HUES64 (cell line): ENCODE data around the gene PTPRN2.

ENCODE experiments used
- H3K27ac ChIP-seq: 2 replicates; pipeline ENCODE4 v1.7.0; 2013; ENCODE audit warnings: low read depth, low read length, inconsistent platforms
- H3K27me3 ChIP-seq: 2 replicates; pipeline ENCODE4 v1.6.1; 2013; ENCODE audit warnings: mild to moderate bottlenecking, low read length; ENCODE audit not compliant: insufficient read depth
- H3K36me3 ChIP-seq: 2 replicates; pipeline ENCODE4 v1.6.1; 2013; ENCODE audit warnings: mild to moderate bottlenecking, low read length; ENCODE audit not compliant: insufficient read depth
- H3K4me1 ChIP-seq: 2 replicates; pipeline ENCODE4 v1.6.1; 2013; ENCODE audit warnings: mild to moderate bottlenecking, low read length, moderate library complexity; ENCODE audit not compliant: insufficient read depth
- H3K4me3 ChIP-seq: 2 replicates; pipeline ENCODE4 v1.5.1; 2013; ENCODE audit warnings: mild to moderate bottlenecking, low read length, moderate library complexity
- H3K9ac ChIP-seq: 2 replicates; pipeline ENCODE4 v1.6.1; 2013; ENCODE audit warnings: mild to moderate bottlenecking, low read depth, low read length
- H3K9me3 ChIP-seq: 2 replicates; pipeline ENCODE4 v1.6.1; 2013; ENCODE audit warnings: low read depth, low read length; ENCODE audit not compliant: insufficient read depth
- whole genome bisulfite sequencing: fragments of 150-250, 120-280 bp; methylation state at CpG from one replicate; pipeline ENCODE4 v1.1.7; 2013; ENCODE audit warnings: missing lambda C conversion rate; 5-methylcytosine and 5-hydroxymethylcytosine counted together

PTPRN2 gene

DNA sequence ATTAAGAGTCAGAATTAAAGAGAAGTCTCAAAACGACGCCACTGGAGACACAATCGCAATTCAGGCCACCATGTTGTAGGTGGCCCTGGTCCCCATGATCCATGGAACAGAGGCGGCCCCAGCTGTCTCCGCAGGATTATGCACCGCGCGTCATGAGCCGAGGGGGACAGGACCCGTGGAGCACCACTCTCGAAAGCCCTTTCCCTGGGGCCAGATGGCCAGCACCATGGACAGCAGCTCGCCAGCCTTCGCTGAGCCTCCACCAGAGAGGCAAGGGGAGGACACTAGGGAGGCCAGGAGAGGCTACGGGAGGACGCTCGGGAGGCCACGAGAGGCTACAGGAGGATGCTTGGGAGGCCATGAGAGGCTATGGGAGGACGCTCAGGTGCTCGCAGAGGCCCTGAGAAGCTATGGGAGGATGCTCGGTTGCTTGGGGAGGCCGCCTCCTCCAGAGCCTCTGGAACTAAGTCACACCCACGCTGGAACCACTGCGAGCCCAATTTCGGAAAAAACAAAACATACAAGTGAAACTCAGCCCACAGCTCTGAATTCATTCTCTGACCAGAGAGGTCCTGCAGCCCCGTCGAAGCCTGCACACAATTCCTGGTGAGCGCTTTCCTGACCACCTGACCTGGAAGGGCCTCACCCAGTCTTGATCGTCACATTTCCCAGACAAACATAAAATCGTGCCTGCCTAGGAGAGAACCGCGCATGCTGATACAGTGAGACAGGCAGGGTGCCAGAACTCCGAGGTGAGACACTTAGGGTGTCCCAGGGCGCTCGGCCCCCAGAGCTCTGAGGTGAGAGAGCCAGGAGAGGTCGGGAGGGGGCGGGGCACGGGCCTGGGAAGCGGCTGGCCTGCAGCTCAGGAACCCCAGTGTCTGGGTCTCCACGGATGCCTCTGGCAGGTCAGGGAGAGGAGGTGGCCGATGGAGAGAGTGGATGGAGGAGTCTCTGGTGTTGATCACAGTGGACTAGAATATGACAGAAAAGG, 224.4 kb downstream of the PTPRN2 start:
- Histone ChIP-seq H3K27ac (no peak overlapping the region), H3K36me3 (no peaks in the 10 kb centered on the region), H3K9me3 (peaks cover 88% of the 10 kb centered on the region), H3K4me3 (no peak overlapping the region), H3K9ac (no peak overlapping the region), H3K27me3 (no peaks in the 10 kb centered on the region), H3K4me1 (no peaks in the 10 kb centered on the region)
- WGBS, result 82% methylated on average over 40 of the region's 40 CpGs

GRCh38 chr7:158362001-158362400, 225.6 kb downstream of the PTPRN2 start:
- Histone ChIP-seq H3K36me3 (no peaks in the 10 kb centered on the region), H3K4me1 (no peaks in the 10 kb centered on the region), H3K27me3 (no peaks in the 10 kb centered on the region), H3K9ac (no peak overlapping the region), H3K4me3 (no peak overlapping the region), H3K27ac (no peak overlapping the region), H3K9me3 (peaks cover 88% of the 10 kb centered on the region)
- WGBS, result 75% methylated on average over 7 of the region's 8 CpGs

DNA sequence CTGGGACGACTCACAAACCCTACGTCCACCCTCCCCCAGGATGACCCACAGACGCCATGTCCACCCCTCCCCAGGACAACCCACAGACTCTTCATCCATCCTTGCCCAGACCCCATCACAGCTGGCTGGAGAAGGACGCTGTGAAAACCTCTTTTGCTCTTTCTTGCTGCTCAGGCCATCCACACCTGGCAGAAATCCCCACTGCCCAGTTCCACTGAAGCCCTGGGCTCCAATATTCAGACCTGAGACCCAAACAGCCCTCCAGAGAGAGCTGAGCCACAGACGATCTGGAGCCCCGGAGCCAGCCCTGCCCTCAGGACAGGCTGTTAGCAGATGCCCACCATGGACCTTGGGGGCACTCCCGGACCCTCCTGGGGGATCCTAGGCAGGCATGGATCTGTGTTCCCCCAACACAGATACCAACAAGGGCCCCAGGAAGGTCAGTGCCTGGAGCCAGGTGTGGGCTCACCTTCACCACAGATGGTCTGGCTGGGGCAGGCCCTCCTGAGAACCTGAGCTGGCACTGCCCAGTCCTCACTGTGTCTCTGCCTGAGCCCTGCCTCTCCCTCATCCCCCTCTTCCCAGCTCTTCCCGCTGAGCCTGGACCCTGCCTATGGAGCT, 226.2 kb downstream of the PTPRN2 start:
- 78% methylated on average over 8 of the region's 8 CpGs for WGBS
- Histone ChIP-seq H3K4me3 (no peak overlapping the region), H3K9ac (no peak overlapping the region), H3K4me1 (no peaks in the 10 kb centered on the region), H3K27ac (no peak overlapping the region), H3K36me3 (no peaks in the 10 kb centered on the region), H3K27me3 (no peaks in the 10 kb centered on the region), H3K9me3 (peaks cover 88% of the 10 kb centered on the region)

DNA sequence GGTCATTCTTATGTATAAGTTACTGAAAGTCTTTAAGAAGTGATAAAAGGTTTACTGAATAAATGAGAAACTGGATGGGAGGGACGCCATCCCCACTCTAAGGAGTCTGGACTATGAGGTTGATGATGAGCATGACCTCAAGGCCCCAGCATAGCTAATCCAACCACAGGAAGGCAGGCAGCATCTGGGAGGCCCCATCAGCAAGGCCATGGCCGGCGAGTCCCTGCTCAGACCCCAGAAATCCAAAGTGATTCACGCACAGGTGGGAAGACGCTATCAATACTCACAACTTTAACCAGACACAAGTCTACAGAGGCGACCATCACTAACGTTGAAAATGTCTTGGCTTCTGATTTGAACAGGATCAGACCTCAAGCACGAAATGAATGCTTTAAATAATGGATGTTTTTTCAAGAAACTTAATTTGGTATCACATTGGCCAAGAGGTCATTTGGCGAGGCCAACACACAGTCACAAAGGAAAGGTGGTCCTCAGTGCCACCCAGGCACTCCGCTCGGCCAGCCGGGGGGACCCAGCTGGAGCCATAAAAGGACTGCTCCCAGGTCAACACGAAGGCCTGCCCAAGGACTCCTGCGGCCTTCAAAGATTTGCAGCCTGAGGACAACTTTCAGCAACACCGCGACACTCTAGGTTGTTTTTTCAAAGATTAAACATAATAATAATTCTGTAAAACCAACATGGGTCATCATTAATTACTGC, 228.5 kb downstream of the PTPRN2 start:
- H3K9me3 ChIP-seq, result peaks cover 89% of the 10 kb centered on the region
- 68% methylated on average over 14 of the region's 16 CpGs for WGBS

GRCh38 chr7:158357898-158358821, 229.5 kb downstream of the PTPRN2 start:
- Histone ChIP-seq H3K9me3 (peaks cover 89% of the 10 kb centered on the region), H3K9ac (no peak overlapping the region), H3K27ac (no peak overlapping the region), H3K27me3 (no peaks in the 10 kb centered on the region), H3K36me3 (no peaks in the 10 kb centered on the region), H3K4me1 (no peaks in the 10 kb centered on the region), H3K4me3 (no peak overlapping the region)
- WGBS, result 86% methylated on average over 26 of the region's 26 CpGs

More for the DNA sequence above, 228.5 kb downstream of the PTPRN2 start:
- Histone ChIP-seq H3K36me3 (no peaks in the 10 kb centered on the region), H3K9ac (no peak overlapping the region), H3K27ac (no peak overlapping the region), H3K27me3 (no peaks in the 10 kb centered on the region), H3K4me3 (no peak overlapping the region), H3K4me1 (no peaks in the 10 kb centered on the region)

DNA sequence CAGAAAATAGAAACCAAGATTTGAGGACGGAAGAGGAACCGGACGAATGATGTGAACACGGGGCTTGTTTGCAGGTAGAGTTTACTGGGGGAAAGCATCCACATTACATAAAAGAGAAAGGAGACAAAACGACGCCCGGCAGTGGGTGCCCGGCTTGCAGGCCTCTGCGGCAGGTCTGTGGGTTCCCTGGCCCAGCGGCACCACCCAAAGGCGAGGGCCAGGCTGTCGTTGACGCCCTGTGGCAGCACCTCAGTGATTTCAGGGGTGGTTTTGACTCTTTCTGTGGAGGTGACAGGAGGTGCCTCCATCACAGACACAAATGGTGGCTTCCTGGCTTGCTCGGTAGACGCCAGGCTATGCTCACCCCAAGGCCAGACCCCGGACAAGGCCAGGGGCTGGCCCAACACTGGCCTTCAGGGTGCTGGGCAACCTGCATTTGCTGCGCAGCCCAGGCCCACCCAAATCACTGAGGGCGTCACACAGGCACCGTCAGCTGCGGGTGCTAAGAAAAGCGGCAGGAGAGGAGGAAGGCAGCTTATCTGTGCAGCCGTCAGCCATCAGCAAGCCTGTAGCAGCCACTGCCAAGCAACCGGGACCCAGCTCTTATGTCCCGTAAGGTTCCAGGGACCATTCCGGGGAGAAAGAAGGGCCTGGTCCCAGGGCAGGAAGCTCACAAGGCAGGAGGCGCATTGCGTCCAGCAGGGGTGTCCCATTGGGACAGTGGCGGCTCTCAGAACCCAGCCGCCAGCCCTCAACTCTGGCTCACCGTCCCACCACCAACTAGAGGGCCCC, 230.3 kb downstream of the PTPRN2 start:
- Histone ChIP-seq H3K4me3 (no peak overlapping the region), H3K9me3 (peaks cover 89% of the 10 kb centered on the region), H3K9ac (no peak overlapping the region), H3K27ac (no peak overlapping the region), H3K4me1 (no peaks in the 10 kb centered on the region), H3K36me3 (no peaks in the 10 kb centered on the region), H3K27me3 (no peaks in the 10 kb centered on the region)
- WGBS, result 90% methylated on average over 30 of the region's 30 CpGs

DNA sequence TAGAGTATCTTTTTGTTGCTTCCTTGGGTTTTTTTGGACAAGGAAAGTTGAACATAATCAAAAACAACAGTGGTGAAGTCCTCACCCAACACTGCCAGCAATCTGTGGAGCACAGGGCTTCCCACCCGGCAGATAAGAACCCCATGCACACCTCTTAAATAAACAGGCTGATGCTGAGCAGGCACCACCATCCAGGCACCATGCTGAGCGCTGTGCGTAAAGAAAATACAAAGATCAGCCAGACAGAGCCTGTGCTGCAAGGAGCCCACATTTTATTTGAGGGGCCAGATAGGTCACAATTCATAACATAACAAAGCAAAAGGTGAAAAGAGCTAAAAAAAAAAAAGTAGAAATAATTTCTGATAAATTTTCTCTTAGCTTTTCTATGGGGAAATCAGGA, 231.2 kb downstream of the PTPRN2 start:
- Histone ChIP-seq H3K36me3 (no peaks in the 10 kb centered on the region), H3K4me1 (no peaks in the 10 kb centered on the region), H3K4me3 (no peak overlapping the region), H3K27ac (no peak overlapping the region), H3K9me3 (peaks cover 85% of the 10 kb centered on the region), H3K27me3 (no peaks in the 10 kb centered on the region), H3K9ac (no peak overlapping the region)
- WGBS, result 80% methylated on average over 3 of the region's 3 CpGs

- peaks cover 88% of the 10 kb centered on the region for H3K9me3 ChIP-seq
- H3K27ac ChIP-seq, result no peak overlapping the region
- no peaks in the 10 kb centered on the region for H3K27me3 ChIP-seq
- no peaks in the 10 kb centered on the region for H3K36me3 ChIP-seq
- H3K4me3 ChIP-seq, result no peak overlapping the region
- H3K9ac ChIP-seq, result no peak overlapping the region
- WGBS, result 80% methylated on average over 15 of the region's 15 CpGs
- H3K4me1 ChIP-seq, result no peaks in the 10 kb centered on the region
Observed at GRCh38 chr7:158355456-158356065, 232.1 kb downstream of the PTPRN2 start.

DNA sequence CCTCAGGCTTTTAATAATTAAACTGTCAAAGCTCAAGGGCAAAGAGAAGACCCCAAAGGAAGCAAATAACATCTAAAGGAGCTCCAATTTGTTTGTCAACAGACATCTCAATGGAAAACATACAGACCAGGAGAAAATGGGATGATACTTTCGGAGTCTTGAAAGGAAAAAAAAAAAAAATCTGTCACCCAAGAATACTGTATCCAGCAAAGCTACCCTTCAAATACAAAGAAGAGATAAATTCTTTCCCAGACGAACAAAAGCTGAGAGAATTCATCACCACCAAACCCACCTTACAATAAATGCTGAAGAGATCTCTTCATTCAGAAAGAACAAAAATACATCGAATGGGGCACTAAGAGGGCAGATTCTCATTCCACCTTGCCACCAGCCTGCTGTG, 232.8 kb downstream of the PTPRN2 start:
- H3K9me3 ChIP-seq, result peaks cover 95% of the 10 kb centered on the region
- no peaks in the 10 kb centered on the region for H3K36me3 ChIP-seq
- WGBS, result 61% methylated on average over 3 of the region's 3 CpGs
- no peak overlapping the region for H3K9ac ChIP-seq
- H3K4me1 ChIP-seq, result no peaks in the 10 kb centered on the region
- H3K4me3 ChIP-seq, result no peak overlapping the region
- no peaks in the 10 kb centered on the region for H3K27me3 ChIP-seq
- H3K27ac ChIP-seq, result no peak overlapping the region
